PFSK-1 (cell line): ENCODE data around the gene INPP4B.

ENCODE experiments used
- POLR2AphosphoS5 ChIP-seq: IDR thresholded peaks from 2 replicates; pipeline ENCODE4 v1.6.1; 2012; ENCODE audit warnings: low read depth, mild to moderate bottlenecking, control low read depth, low read length, moderate library complexity
- SIN3A ChIP-seq: IDR thresholded peaks from 2 replicates; pipeline ENCODE4 v1.6.1; 2012; ENCODE audit warnings: mild to moderate bottlenecking, low read length, moderate library complexity, borderline replicate concordance; ENCODE audit not compliant: insufficient read depth
- TF ChIP-seq, protein P1 (sequence below), 2 experiments: IDR thresholded peaks; 2 replicates each; pipeline versions ENCODE4 v1.6.1 to v1.8.0; 2011 to 2012; ENCODE audit warnings: low read depth in 2 of 2, low read length in 2 of 2, control low read depth in 1 of 2, inconsistent platforms in 1 of 2, mild to moderate bottlenecking in 1 of 2, moderate library complexity in 1 of 2; ENCODE audit not compliant: insufficient read depth in 1 of 2

- TF ChIP-seq SIN3A, result no peak
- no peak for TF ChIP-seq POLR2AphosphoS5
- TF ChIP-seq, protein P1, sequence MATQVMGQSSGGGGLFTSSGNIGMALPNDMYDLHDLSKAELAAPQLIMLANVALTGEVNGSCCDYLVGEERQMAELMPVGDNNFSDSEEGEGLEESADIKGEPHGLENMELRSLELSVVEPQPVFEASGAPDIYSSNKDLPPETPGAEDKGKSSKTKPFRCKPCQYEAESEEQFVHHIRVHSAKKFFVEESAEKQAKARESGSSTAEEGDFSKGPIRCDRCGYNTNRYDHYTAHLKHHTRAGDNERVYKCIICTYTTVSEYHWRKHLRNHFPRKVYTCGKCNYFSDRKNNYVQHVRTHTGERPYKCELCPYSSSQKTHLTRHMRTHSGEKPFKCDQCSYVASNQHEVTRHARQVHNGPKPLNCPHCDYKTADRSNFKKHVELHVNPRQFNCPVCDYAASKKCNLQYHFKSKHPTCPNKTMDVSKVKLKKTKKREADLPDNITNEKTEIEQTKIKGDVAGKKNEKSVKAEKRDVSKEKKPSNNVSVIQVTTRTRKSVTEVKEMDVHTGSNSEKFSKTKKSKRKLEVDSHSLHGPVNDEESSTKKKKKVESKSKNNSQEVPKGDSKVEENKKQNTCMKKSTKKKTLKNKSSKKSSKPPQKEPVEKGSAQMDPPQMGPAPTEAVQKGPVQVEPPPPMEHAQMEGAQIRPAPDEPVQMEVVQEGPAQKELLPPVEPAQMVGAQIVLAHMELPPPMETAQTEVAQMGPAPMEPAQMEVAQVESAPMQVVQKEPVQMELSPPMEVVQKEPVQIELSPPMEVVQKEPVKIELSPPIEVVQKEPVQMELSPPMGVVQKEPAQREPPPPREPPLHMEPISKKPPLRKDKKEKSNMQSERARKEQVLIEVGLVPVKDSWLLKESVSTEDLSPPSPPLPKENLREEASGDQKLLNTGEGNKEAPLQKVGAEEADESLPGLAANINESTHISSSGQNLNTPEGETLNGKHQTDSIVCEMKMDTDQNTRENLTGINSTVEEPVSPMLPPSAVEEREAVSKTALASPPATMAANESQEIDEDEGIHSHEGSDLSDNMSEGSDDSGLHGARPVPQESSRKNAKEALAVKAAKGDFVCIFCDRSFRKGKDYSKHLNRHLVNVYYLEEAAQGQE (IDR thresholded peaks at IDR 0.05; ENCODE audit: insufficient read depth in 1 of 2, low read depth in 2 of 2, low read length in 2 of 2), result no peak
Measured at GRCh38 chr4:142009751-142010150, 836.4 kb downstream of the INPP4B start.
